SJCRH30 (cell line): ENCODE results near the gene HDAC11. TPM values are rescaled to one million over a fixed set of nuclear protein-coding genes. Genes with fewer than 3 reads are reported as not detected.
"Not testable (repeated sequence)": the region's sequence is repeated elsewhere in the genome, so short reads cannot be mapped to it uniquely, and the experiment has no call there.

Source experiments
- DNase-seq, 2 experiments: peaks; one replicate each; pipeline ENCODE4 v3.0.0-alpha.2; 2015 to 2020
- H3K27ac ChIP-seq: fragments of 250-450 bp; sonication (Bioruptor Pico); 2 replicates; pipeline ENCODE4 v1.5.1; 2020; ENCODE audit warnings: mild to moderate bottlenecking, moderate library complexity
- H3K27me3 ChIP-seq: fragments of 250-450 bp; sonication (Bioruptor Pico); 2 replicates; pipeline ENCODE4 v1.5.1; 2020; ENCODE audit warnings: mild to moderate bottlenecking, moderate library complexity
- H3K36me3 ChIP-seq: fragments of 250-450 bp; sonication (Bioruptor Pico); 2 replicates; pipeline ENCODE4 v1.5.1; 2020; ENCODE audit warnings: mild to moderate bottlenecking, moderate library complexity
- H3K4me1 ChIP-seq: fragments of 250-450 bp; sonication (Bioruptor Pico); 2 replicates; pipeline ENCODE4 v1.5.1; 2020; ENCODE audit warnings: mild to moderate bottlenecking, moderate library complexity
- H3K4me3 ChIP-seq: fragments of 250-450 bp; sonication (Bioruptor Pico); 2 replicates; pipeline ENCODE4 v1.5.1; 2020; ENCODE audit warnings: mild to moderate bottlenecking, moderate library complexity
- H3K9me3 ChIP-seq: fragments of 250-450 bp; sonication (Bioruptor Pico); replicated peaks from 2 replicates; pipeline ENCODE4 v1.5.1; 2020; ENCODE audit warnings: mild to moderate bottlenecking, moderate library complexity
- total RNA-seq: library from RNA; depleted of rRNA; stranded (reverse); fragments of >200 nt; shearing (Covaris generic); gene quantifications from 2 replicates; pipeline ENCODE4 v1.2.3, GENCODE V29; 2014; rRNA removed

HDAC11 gene
- total RNA-seq = 30.7 and 32.5 TPM in 2 replicates

- H3K9me3 ChIP-seq = no peaks in the 10 kb centered on the region
- peak; percentile 99 for DNase-seq
- H3K4me1 ChIP-seq = peaks cover 43% of the 10 kb centered on the region
- peak within 1 kb of the TSS; percentile 67 for H3K4me3 ChIP-seq
- no peaks in the 10 kb centered on the region for H3K36me3 ChIP-seq
- peak within 1 kb of the TSS; percentile 100 for H3K27ac ChIP-seq
- H3K27me3 ChIP-seq = no peaks in the 10 kb centered on the region
Observed at GRCh38 chr3:13479582-13480339, at the start of gene HDAC11. Gene HDAC11, plus strand, starts transcription at chr3:13480306. Its CDS starts 42 bp downstream, at chr3:13480348.

- not testable (repeated sequence) for H3K4me3 ChIP-seq, H3K4me1 ChIP-seq, DNase-seq, H3K27ac ChIP-seq, H3K27me3 ChIP-seq, H3K36me3 ChIP-seq, H3K9me3 ChIP-seq
Observed at GRCh38 chr3:13430411-13430875, 49.7 kb upstream of the HDAC11 start.

GRCh38 chr3:13432093-13432492, 48.0 kb upstream of the HDAC11 start:
- Histone ChIP-seq H3K4me3 (no peak overlapping the region), H3K36me3 (no peaks in the 10 kb centered on the region), H3K27me3 (no peaks in the 10 kb centered on the region), H3K9me3 (no peaks in the 10 kb centered on the region), H3K27ac (no peak overlapping the region), H3K4me1 (no peaks in the 10 kb centered on the region)
- DNase-seq = no peak

- Histone ChIP-seq H3K4me1 (no peaks in the 10 kb centered on the region), H3K27me3 (no peaks in the 10 kb centered on the region), H3K9me3 (no peaks in the 10 kb centered on the region), H3K36me3 (no peaks in the 10 kb centered on the region), H3K27ac (no peak overlapping the region), H3K4me3 (no peak overlapping the region)
- DNase-seq = no peak
Observed at GRCh38 chr3:13433912-13434311, 46.2 kb upstream of the HDAC11 start.

- H3K36me3 ChIP-seq, H3K9me3 ChIP-seq, H3K4me1 ChIP-seq, H3K27me3 ChIP-seq, H3K4me3 ChIP-seq, DNase-seq, H3K27ac ChIP-seq: not testable (repeated sequence)
Observed at GRCh38 chr3:13436213-13436612, 43.9 kb upstream of the HDAC11 start.

GRCh38 chr3:13440204-13440817, 39.8 kb upstream of the HDAC11 start:
- no peaks in the 10 kb centered on the region for H3K9me3 ChIP-seq
- no peak overlapping the region for H3K4me3 ChIP-seq
- DNase-seq = peak in 1 of 2 experiments; percentile 49
- H3K27ac ChIP-seq = peak overlapping the region; percentile 19; the same call in 1 of the 2 replicates
- no peaks in the 10 kb centered on the region for H3K36me3 ChIP-seq
- H3K27me3 ChIP-seq = no peaks in the 10 kb centered on the region
- H3K4me1 ChIP-seq = peaks cover 9% of the 10 kb centered on the region; the same call in 1 of the 2 replicates

- H3K9me3 ChIP-seq, DNase-seq, H3K27me3 ChIP-seq, H3K4me3 ChIP-seq, H3K27ac ChIP-seq, H3K36me3 ChIP-seq, H3K4me1 ChIP-seq: not testable (repeated sequence)
Observed at GRCh38 chr3:13442882-13443281, 37.2 kb upstream of the HDAC11 start.

- H3K9me3 ChIP-seq = no peaks in the 10 kb centered on the region
- peak in 1 of 2 experiments; percentile 55 for DNase-seq
- H3K4me3 ChIP-seq = peak overlapping the region; percentile 44
- no peaks in the 10 kb centered on the region for H3K36me3 ChIP-seq
- H3K27ac ChIP-seq = no peak overlapping the region
- H3K27me3 ChIP-seq = no peaks in the 10 kb centered on the region
- H3K4me1 ChIP-seq = peaks cover 4% of the 10 kb centered on the region; the same call in 1 of the 2 replicates
Observed at GRCh38 chr3:13451301-13451673, 28.8 kb upstream of the HDAC11 start.

DNA sequence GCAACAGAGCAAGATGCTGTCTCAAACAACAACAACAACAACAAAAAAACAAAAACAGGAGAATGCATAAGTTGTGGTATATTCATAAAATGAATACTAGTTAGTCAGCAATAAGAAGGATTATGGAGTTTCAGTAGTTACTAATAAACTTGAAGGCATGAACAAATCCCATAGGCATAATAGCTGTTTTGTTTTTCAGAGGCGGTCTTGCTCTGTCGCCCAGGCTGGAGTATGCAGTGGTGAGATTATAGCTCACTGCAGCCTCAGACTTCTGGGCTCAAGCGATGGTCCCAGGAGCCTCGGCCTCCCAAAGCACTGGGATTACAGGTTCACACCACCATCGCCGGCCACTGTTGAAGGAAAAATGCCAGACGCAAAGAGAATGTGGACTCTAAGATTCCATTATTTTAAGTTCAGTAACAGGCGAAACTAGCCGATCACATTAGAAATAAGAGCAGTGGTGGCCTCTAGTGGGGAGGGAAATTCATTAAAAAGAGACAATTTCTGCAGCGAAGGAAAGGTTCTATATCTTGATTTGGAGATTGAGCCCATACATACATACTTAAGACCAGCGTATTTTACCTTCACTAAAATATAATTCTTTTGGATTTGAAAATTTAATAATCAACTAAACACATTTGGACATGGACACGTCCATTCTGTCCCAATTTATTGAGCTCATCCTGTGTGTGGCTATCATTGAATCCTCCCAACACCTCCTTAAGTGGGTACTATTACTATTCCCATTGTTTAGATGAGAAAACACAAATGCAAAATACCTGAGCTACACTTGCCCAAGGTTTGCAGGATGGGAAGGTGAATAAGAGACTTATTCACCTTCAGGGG, 27.4 kb upstream of the HDAC11 start:
- DNase-seq = peak in 1 of 2 experiments; percentile 62
- H3K36me3 ChIP-seq = no peaks in the 10 kb centered on the region
- H3K27ac ChIP-seq = no peak overlapping the region
- peaks cover 4% of the 10 kb centered on the region; the same call in 1 of the 2 replicates for H3K4me1 ChIP-seq
- no peaks in the 10 kb centered on the region for H3K27me3 ChIP-seq
- no peak overlapping the region for H3K4me3 ChIP-seq
- no peaks in the 10 kb centered on the region for H3K9me3 ChIP-seq

DNA sequence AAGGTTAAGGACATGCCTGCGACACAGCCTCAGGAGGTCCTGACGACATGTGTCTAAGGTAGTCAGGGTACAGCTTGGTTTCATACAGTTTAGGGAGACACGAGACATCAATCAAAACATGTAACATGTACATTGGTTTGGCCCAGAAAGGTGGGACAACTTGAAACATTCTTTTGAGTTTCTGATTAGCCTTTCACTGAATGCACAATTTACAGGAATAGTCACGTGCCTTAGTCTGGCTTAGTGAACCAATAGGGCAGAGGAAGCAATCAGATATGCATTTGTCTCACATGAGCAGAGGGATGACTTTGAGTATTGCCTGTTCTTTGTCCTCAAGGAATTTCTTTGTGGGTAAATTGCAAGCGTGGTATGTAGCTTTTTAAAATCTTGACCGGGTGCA, 24.5 kb upstream of the HDAC11 start:
- H3K27me3 ChIP-seq = no peaks in the 10 kb centered on the region
- H3K9me3 ChIP-seq = no peaks in the 10 kb centered on the region
- no peak overlapping the region for H3K27ac ChIP-seq
- H3K4me1 ChIP-seq = peaks cover 14% of the 10 kb centered on the region
- no peak overlapping the region for H3K4me3 ChIP-seq
- no peaks in the 10 kb centered on the region for H3K36me3 ChIP-seq
- peak in 1 of 2 experiments; percentile 36 for DNase-seq

- Histone ChIP-seq H3K4me1 (peaks cover 17% of the 10 kb centered on the region), H3K36me3 (no peaks in the 10 kb centered on the region), H3K4me3 (no peak overlapping the region), H3K9me3 (no peaks in the 10 kb centered on the region), H3K27ac (no peak overlapping the region), H3K27me3 (no peaks in the 10 kb centered on the region)
- DNase-seq = no peak
Observed at GRCh38 chr3:13457593-13457992, 22.5 kb upstream of the HDAC11 start.

DNA sequence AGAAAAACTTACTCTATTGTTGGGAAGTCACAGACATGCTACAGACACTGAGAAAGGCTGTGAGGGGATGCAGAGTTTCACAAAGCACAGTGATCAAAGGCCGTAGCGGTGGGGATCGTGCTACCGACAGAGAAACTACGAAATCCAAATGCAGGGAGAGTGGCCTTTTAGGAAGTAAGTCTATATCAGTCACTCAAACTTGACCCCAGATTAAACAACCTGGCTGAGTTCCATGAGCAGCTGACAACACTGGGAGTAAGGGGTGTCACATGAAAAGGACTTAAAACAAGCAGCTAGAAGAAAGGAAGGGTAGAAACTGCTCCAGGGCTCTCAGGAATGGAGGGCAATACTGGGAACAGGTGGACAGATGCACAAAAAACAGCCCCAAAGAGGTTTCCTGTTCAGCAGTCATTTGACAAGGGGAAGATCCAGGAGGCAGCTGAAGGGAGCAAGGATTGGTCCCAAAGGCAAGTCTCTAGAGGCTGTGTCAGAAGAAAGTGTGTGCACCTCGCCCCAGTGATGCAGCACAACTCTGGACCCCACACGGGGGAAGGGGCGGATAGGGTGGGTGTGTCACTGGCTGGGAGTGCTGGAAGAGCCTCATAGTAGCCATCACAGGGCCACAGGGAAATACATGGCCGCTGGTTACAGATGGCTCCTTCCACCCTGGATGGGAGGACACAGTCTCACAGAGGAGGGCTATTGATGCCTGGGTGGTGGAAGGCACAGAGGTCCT, 20.3 kb upstream of the HDAC11 start:
- Histone ChIP-seq H3K4me3 (no peak overlapping the region), H3K27me3 (no peaks in the 10 kb centered on the region), H3K9me3 (no peaks in the 10 kb centered on the region), H3K36me3 (no peaks in the 10 kb centered on the region), H3K4me1 (peaks cover 38% of the 10 kb centered on the region), H3K27ac (no peak overlapping the region)
- DNase-seq = peak in 1 of 2 experiments; percentile 62

DNA sequence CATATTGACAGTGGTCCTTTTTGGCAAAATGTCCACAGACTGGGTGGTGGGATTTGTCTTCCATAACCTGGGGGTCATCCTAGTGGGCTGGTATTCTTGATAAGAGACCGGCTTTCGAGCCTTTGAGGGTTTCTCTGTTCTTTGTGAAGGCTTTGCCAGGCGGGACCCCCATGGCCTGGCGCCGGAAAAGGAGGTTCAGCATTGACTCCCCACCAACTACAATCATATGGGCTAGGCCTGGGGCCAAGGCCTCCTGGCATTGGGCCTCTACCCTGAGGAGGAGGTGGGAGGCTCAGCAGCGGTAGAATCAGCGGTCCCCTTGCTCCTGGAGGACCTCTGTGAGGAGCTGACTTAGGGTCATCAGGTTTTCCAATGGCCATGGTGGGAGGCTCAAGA, 19.8 kb upstream of the HDAC11 start:
- Histone ChIP-seq H3K4me1 (peaks cover 44% of the 10 kb centered on the region), H3K27ac (no peak overlapping the region), H3K36me3 (no peaks in the 10 kb centered on the region), H3K27me3 (no peaks in the 10 kb centered on the region), H3K9me3 (no peaks in the 10 kb centered on the region), H3K4me3 (no peak overlapping the region)
- DNase-seq = no peak
